ENCODE measurements around the gene PARD3.
A peak's percentile ranks its signal among the peaks of the same experiment; 100 is the strongest.
"Not testable (repeated sequence)": the region's sequence is repeated elsewhere in the genome, so short reads cannot be mapped to it uniquely, and the experiment has no call there.

Gene PARD3

GRCh38 chr10:34815185-34816084 is at the start of gene PARD3:
PARD3 (minus strand) TSS chr10:34815296; CDS start chr10:34814995, 301 bp downstream.
- peak; percentile 87 for DNase-seq

GRCh38 chr10:34864149-34865067 is 49.3 kb upstream of the PARD3 start:
- no peak for DNase-seq

- DNase-seq, result no peak
These were observed 47.8 kb upstream of the PARD3 start for GRCh38 chr10:34862892-34863291.

GRCh38 chr10:34861293-34862021 is 46.4 kb upstream of the PARD3 start:
- no peak for DNase-seq

GRCh38 chr10:34859170-34859569 is 44.1 kb upstream of the PARD3 start:
- no peak for DNase-seq

GRCh38 chr10:34858003-34858402 is 42.9 kb upstream of the PARD3 start:
- no peak for DNase-seq

- peak; percentile 65 for DNase-seq
These were observed 39.1 kb upstream of the PARD3 start for GRCh38 chr10:34854147-34854601.

- no peak for DNase-seq
These were observed 38.3 kb upstream of the PARD3 start for GRCh38 chr10:34853357-34853756.

GRCh38 chr10:34850558-34850957 is 35.5 kb upstream of the PARD3 start:
- DNase-seq, result no peak

GRCh38 chr10:34850036-34850435 is 34.9 kb upstream of the PARD3 start:
- no peak for DNase-seq

- DNase-seq, result peak; percentile 46
These were observed 30.0 kb upstream of the PARD3 start for GRCh38 chr10:34845070-34845469.

- no peak for DNase-seq
These were observed 29.4 kb upstream of the PARD3 start for GRCh38 chr10:34844448-34844847.

- DNase-seq, result not testable (repeated sequence)
These were observed 28.4 kb upstream of the PARD3 start for GRCh38 chr10:34843470-34843869.

- no peak for DNase-seq
These were observed 23.3 kb upstream of the PARD3 start for GRCh38 chr10:34838366-34838900.

- no peak for DNase-seq
These were observed 20.9 kb upstream of the PARD3 start for GRCh38 chr10:34835908-34836508.

- no peak for DNase-seq
These were observed 19.2 kb upstream of the PARD3 start for GRCh38 chr10:34834274-34834673.

GRCh38 chr10:34830217-34830822 is 15.2 kb upstream of the PARD3 start:
- no peak for DNase-seq

GRCh38 chr10:34826857-34827766 is 12.0 kb upstream of the PARD3 start:
- no peak for DNase-seq

- no peak for DNase-seq
These were observed 11.1 kb upstream of the PARD3 start for GRCh38 chr10:34826221-34826620.

GRCh38 chr10:34825414-34825813 is 10.3 kb upstream of the PARD3 start:
- no peak for DNase-seq

All from right hindlimb (tissue), 1 donor.